Mononuclear cell (primary cell): Measurements from ENCODE around the gene FIG4. TPM values are rescaled to one million over a fixed set of nuclear protein-coding genes. Genes with fewer than 3 reads are reported as not detected.
"Not testable (repeated sequence)": the region's sequence is repeated elsewhere in the genome, so short reads cannot be mapped to it uniquely, and the experiment has no call there.

Experiments
- H3K27me3 ChIP-seq: 2 replicates; pipeline ENCODE4 v1.6.0; 2011; ENCODE audit warnings: low read length, control low read depth; ENCODE audit not compliant: insufficient read depth
- H3K4me1 ChIP-seq: 2 replicates; pipeline ENCODE4 v1.5.1; 2011; ENCODE audit warnings: mild to moderate bottlenecking, low read length, control low read depth; ENCODE audit not compliant: insufficient read depth
- H3K4me3 ChIP-seq: 2 replicates; pipeline ENCODE4 v1.5.1; 2011; ENCODE audit warnings: mild to moderate bottlenecking, low read length, moderate library complexity
- H3K9me3 ChIP-seq: 2 replicates; pipeline ENCODE4 v1.5.1; 2011; ENCODE audit warnings: low read depth, mild to moderate bottlenecking, control low read depth, low read length
- total RNA-seq: library from RNA; depleted of rRNA; stranded (reverse); fragments of >200 nt; gene quantifications from one replicate; pipeline ENCODE4 v1.2.3, GENCODE V29; 2012

Gene FIG4
- total RNA-seq, 1 donor = 9.3 TPM

GRCh38 chr6:109762769-109763441 lies 71.8 kb downstream of the FIG4 start:
- no peak overlapping the region for H3K4me3 ChIP-seq
- H3K27me3 ChIP-seq = no peaks in the 10 kb centered on the region
- peaks cover 6% of the 10 kb centered on the region for H3K4me1 ChIP-seq
- no peaks in the 10 kb centered on the region for H3K9me3 ChIP-seq

GRCh38 chr6:109766167-109766566 lies 75.1 kb downstream of the FIG4 start:
- no peaks in the 10 kb centered on the region for H3K9me3 ChIP-seq
- H3K4me3 ChIP-seq = no peak overlapping the region
- H3K4me1 ChIP-seq = peaks cover 23% of the 10 kb centered on the region
- H3K27me3 ChIP-seq = no peaks in the 10 kb centered on the region

GRCh38 chr6:109767961-109768360 lies 76.9 kb downstream of the FIG4 start:
- Histone ChIP-seq H3K4me3 (no peak overlapping the region), H3K9me3 (no peaks in the 10 kb centered on the region), H3K4me1 (peaks cover 40% of the 10 kb centered on the region), H3K27me3 (no peaks in the 10 kb centered on the region)

GRCh38 chr6:109768485-109768884 lies 77.4 kb downstream of the FIG4 start:
- no peak overlapping the region for H3K4me3 ChIP-seq
- H3K27me3 ChIP-seq = no peaks in the 10 kb centered on the region
- H3K9me3 ChIP-seq = no peaks in the 10 kb centered on the region
- peaks cover 45% of the 10 kb centered on the region for H3K4me1 ChIP-seq

- Histone ChIP-seq H3K27me3 (no peaks in the 10 kb centered on the region), H3K4me1 (peaks cover 50% of the 10 kb centered on the region), H3K9me3 (no peaks in the 10 kb centered on the region), H3K4me3 (no peak overlapping the region)
Measured at GRCh38 chr6:109769213-109769612, 78.1 kb downstream of the FIG4 start.

- Histone ChIP-seq H3K27me3 (no peaks in the 10 kb centered on the region), H3K9me3 (no peaks in the 10 kb centered on the region), H3K4me3 (no peak overlapping the region), H3K4me1 (peaks cover 50% of the 10 kb centered on the region)
Measured at GRCh38 chr6:109770047-109770446, 79.0 kb downstream of the FIG4 start.

GRCh38 chr6:109770779-109771178 lies 79.7 kb downstream of the FIG4 start:
- peaks cover 50% of the 10 kb centered on the region for H3K4me1 ChIP-seq
- H3K9me3 ChIP-seq = no peaks in the 10 kb centered on the region
- H3K4me3 ChIP-seq = no peak overlapping the region
- H3K27me3 ChIP-seq = no peaks in the 10 kb centered on the region

- not testable (repeated sequence) for H3K9me3 ChIP-seq, H3K4me3 ChIP-seq, H3K27me3 ChIP-seq
- peaks cover 55% of the 10 kb centered on the region for H3K4me1 ChIP-seq
Measured at GRCh38 chr6:109771939-109772755, 81.1 kb downstream of the FIG4 start.

- Histone ChIP-seq H3K4me3 (no peak overlapping the region), H3K9me3 (no peaks in the 10 kb centered on the region)
Measured at GRCh38 chr6:109772883-109773431, 81.9 kb downstream of the FIG4 start.

GRCh38 chr6:109781001-109781400 lies 89.9 kb downstream of the FIG4 start:
- Histone ChIP-seq H3K27me3 (no peaks in the 10 kb centered on the region), H3K4me1 (peaks cover 4% of the 10 kb centered on the region), H3K9me3 (no peaks in the 10 kb centered on the region), H3K4me3 (no peak overlapping the region)

More at GRCh38 chr6:109772883-109773431, 81.9 kb downstream of the FIG4 start:
- Histone ChIP-seq H3K4me1 (peaks cover 55% of the 10 kb centered on the region), H3K27me3 (no peaks in the 10 kb centered on the region)

- Histone ChIP-seq H3K9me3 (no peaks in the 10 kb centered on the region), H3K4me1 (no peaks in the 10 kb centered on the region), H3K4me3 (no peak overlapping the region), H3K27me3 (no peaks in the 10 kb centered on the region)
Measured at GRCh38 chr6:109782491-109782999, 91.4 kb downstream of the FIG4 start.

- H3K4me1 ChIP-seq = no peaks in the 10 kb centered on the region
- no peak overlapping the region for H3K4me3 ChIP-seq
- no peaks in the 10 kb centered on the region for H3K27me3 ChIP-seq
- no peaks in the 10 kb centered on the region for H3K9me3 ChIP-seq
Measured at GRCh38 chr6:109783250-109783986, 92.3 kb downstream of the FIG4 start.

- Histone ChIP-seq H3K4me1 (no peaks in the 10 kb centered on the region), H3K4me3 (no peak overlapping the region), H3K27me3 (no peaks in the 10 kb centered on the region), H3K9me3 (no peaks in the 10 kb centered on the region)
Measured at GRCh38 chr6:109787312-109787711, 96.2 kb downstream of the FIG4 start.

GRCh38 chr6:109788687-109789086 lies 97.6 kb downstream of the FIG4 start:
- Histone ChIP-seq H3K4me3 (no peak overlapping the region), H3K27me3 (no peaks in the 10 kb centered on the region), H3K4me1 (no peaks in the 10 kb centered on the region), H3K9me3 (no peaks in the 10 kb centered on the region)

- Histone ChIP-seq H3K4me1 (peaks cover 3% of the 10 kb centered on the region), H3K27me3 (no peaks in the 10 kb centered on the region), H3K4me3 (no peak overlapping the region), H3K9me3 (no peaks in the 10 kb centered on the region)
Measured at GRCh38 chr6:109790131-109790530, 99.0 kb downstream of the FIG4 start.
